ENCODE measurements around the gene NPDC1.

Gene NPDC1

GRCh38 chr9:137046088-137046787, at the start of gene NPDC1:
Gene NPDC1, minus strand, starts transcription at chr9:137046177. Its CDS starts 188 bp downstream, at chr9:137045989.
- DNase-seq, result peak in 53 of 58 donors; percentile 32 to 77 (median 62)

GRCh38 chr9:137089232-137089947, 43.4 kb upstream of the NPDC1 start:
- no peak for DNase-seq

- DNase-seq, result no peak
Observed at GRCh38 chr9:137088121-137088520, 42.1 kb upstream of the NPDC1 start.

GRCh38 chr9:137087409-137087925, 41.5 kb upstream of the NPDC1 start:
- no peak for DNase-seq

- DNase-seq, result peak; percentile 72 to 99 (median 96)
Observed at GRCh38 chr9:137086531-137087408, 40.8 kb upstream of the NPDC1 start, which contains the start of gene MAN1B1. Gene MAN1B1, plus strand, starts transcription at chr9:137086985. Its CDS starts 15 bp downstream, at chr9:137087000.

- peak in 1 of 58 donors; percentile 38 for DNase-seq
Observed at GRCh38 chr9:137085920-137086530, 40.0 kb upstream of the NPDC1 start.

GRCh38 chr9:137084526-137084925, 38.5 kb upstream of the NPDC1 start:
- no peak for DNase-seq

GRCh38 chr9:137083394-137084004, 37.5 kb upstream of the NPDC1 start:
- peak in 35 of 58 donors; percentile 14 to 72 (median 40) for DNase-seq

GRCh38 chr9:137082925-137083290, 36.9 kb upstream of the NPDC1 start:
- no peak for DNase-seq

- DNase-seq, result no peak
Observed at GRCh38 chr9:137082222-137082924, 36.4 kb upstream of the NPDC1 start.

- DNase-seq, result no peak
Observed at GRCh38 chr9:137080260-137081122, 34.5 kb upstream of the NPDC1 start.

GRCh38 chr9:137079401-137079787, 33.4 kb upstream of the NPDC1 start:
- no peak for DNase-seq

- no peak for DNase-seq
Observed at GRCh38 chr9:137078701-137079400, 32.9 kb upstream of the NPDC1 start.

GRCh38 chr9:137077758-137078693, 32.0 kb upstream of the NPDC1 start:
- peak in 1 of 58 donors; percentile 19 for DNase-seq

- DNase-seq, result peak in 54 of 58 donors; percentile 19 to 90 (median 72)
Observed at GRCh38 chr9:137077010-137077747, 31.2 kb upstream of the NPDC1 start, which contains the start of gene UAP1L1. Gene UAP1L1, plus strand, starts transcription at chr9:137077517. Its CDS starts 16 bp downstream, at chr9:137077533.

- DNase-seq, result no peak
Observed at GRCh38 chr9:137076636-137077009, 30.6 kb upstream of the NPDC1 start.
